Colonic mucosa (tissue), 4 donors: ENCODE measurements around the gene PRKAR1B. TPM values are rescaled to one million over a fixed set of nuclear protein-coding genes. Genes with fewer than 3 reads are reported as not detected.

Experiments used
- DNase-seq: peaks from one replicate; pipeline ENCODE4 v3.0.0-alpha.2; 2020
- H3K27ac ChIP-seq: fragments of 200-600 bp; one replicate; pipeline ENCODE4 v1.8.0; 2021
- H3K27me3 ChIP-seq: fragments of 200-600 bp; one replicate; pipeline ENCODE4 v1.8.0; 2021
- H3K36me3 ChIP-seq: fragments of 200-600 bp; one replicate; pipeline ENCODE4 v1.8.0; 2021
- H3K4me1 ChIP-seq: fragments of 200-600 bp; one replicate; pipeline ENCODE4 v1.8.0; 2021; ENCODE audit warnings: mild to moderate bottlenecking
- H3K4me3 ChIP-seq: fragments of 200-600 bp; one replicate; pipeline ENCODE4 v1.8.0; 2021
- H3K9ac ChIP-seq, 2 donors: one replicate each; pipeline ENCODE4 v1.7.0; 2013; ENCODE audit warnings: control low read depth in 2 of 2, low read depth in 2 of 2, low read length in 2 of 2
- H3K9me3 ChIP-seq: fragments of 200-600 bp; one replicate; pipeline ENCODE4 v1.8.0; 2021
- intact Hi-C: fragments of 100-400 bp; cut with DNase I; formaldehyde crosslinking; loops from one replicate; pipeline ENCODE4 v1.14.1; 2022
- total RNA-seq, 2 donors: library from RNA; stranded (reverse); fragmentation: NEBNext Ultra II Directional in 1 of 2; extraction: Animal tissue kit (Norgen Biotek cat#: 25700) in 1 of 2; gene quantifications; one replicate each; pipeline ENCODE4 v1.2.1, GENCODE V29; 2021
- TF ChIP-seq, protein P1 (sequence below): fragments of 200-600 bp; IDR thresholded peaks from one replicate; pipeline ENCODE4 v1.8.0; 2022; ENCODE audit warnings: antibody characterized with exemption, mild to moderate bottlenecking
- donor health status: healthy.
- donor health status: DM: no; HTN: no; CAD: no.
- donor health status: DM: no; HTN: no; CAD: no.

Gene PRKAR1B
- total RNA-seq, 2 donors from 2014 or later, result 19.2 to 32.8 TPM

- no peak for DNase-seq
- Histone ChIP-seq H3K9ac (no peak overlapping the region), H3K9me3 (no peaks in the 10 kb centered on the region), H3K36me3 (peaks cover 6% of the 10 kb centered on the region), H3K27ac (no peak overlapping the region), H3K4me1 (peaks cover 5% of the 10 kb centered on the region), H3K27me3 (no peaks in the 10 kb centered on the region), H3K4me3 (no peak overlapping the region)
- intact Hi-C loops, result no loop called here
- TF ChIP-seq, protein P1, sequence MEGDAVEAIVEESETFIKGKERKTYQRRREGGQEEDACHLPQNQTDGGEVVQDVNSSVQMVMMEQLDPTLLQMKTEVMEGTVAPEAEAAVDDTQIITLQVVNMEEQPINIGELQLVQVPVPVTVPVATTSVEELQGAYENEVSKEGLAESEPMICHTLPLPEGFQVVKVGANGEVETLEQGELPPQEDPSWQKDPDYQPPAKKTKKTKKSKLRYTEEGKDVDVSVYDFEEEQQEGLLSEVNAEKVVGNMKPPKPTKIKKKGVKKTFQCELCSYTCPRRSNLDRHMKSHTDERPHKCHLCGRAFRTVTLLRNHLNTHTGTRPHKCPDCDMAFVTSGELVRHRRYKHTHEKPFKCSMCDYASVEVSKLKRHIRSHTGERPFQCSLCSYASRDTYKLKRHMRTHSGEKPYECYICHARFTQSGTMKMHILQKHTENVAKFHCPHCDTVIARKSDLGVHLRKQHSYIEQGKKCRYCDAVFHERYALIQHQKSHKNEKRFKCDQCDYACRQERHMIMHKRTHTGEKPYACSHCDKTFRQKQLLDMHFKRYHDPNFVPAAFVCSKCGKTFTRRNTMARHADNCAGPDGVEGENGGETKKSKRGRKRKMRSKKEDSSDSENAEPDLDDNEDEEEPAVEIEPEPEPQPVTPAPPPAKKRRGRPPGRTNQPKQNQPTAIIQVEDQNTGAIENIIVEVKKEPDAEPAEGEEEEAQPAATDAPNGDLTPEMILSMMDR, result no peak
These were observed 41.9 kb upstream of the PRKAR1B start for GRCh38 chr7:768881-769504.

DNA sequence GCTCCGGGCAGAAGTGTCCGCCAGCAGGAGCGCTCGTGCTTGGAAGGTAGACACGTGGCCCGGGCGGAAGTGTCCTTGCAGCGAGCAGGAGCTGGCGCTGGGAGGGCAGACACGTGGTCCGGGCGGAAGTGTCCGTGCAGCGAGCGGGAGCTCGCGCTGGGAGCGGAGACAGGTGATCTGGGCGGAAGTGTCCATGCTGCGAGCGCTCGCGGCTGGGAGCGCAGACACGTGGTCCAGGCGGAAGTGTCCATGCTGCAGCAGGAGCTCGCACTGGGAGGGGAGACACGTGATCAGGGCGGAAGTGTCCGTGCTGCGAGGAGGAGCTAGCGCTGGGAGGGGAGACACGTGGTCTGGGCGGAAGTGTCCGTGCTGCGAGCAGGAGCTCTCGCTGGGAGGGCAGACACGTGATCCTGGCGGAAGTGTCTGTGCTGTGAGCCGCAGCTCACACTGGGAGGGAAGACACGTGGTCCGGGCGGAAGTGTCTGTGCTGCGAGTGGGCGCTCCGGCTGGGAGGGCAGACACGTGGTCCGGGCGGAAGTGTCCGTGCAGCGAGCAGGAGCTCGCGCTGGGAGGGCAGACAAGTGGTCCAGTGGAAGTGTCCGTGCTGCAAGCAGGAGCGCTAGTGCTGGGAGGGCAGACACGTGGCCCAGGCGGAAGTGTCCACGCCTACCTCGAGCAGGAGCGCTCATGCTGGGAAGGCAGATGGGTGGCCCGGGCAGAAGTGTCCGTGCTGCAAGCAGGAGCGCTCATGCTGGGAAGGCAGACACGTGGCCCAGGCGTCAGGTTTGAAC is 41.1 kb upstream of the PRKAR1B start:
- Histone ChIP-seq H3K9me3 (no peaks in the 10 kb centered on the region), H3K27me3 (no peaks in the 10 kb centered on the region), H3K36me3 (peaks cover 6% of the 10 kb centered on the region), H3K4me3 (no peak overlapping the region), H3K27ac (no peak overlapping the region), H3K4me1 (peaks cover 5% of the 10 kb centered on the region), H3K9ac (no peak overlapping the region)
- intact Hi-C loops, result no loop called here
- no peak for DNase-seq
- TF ChIP-seq, protein P1, result no peak

DNA sequence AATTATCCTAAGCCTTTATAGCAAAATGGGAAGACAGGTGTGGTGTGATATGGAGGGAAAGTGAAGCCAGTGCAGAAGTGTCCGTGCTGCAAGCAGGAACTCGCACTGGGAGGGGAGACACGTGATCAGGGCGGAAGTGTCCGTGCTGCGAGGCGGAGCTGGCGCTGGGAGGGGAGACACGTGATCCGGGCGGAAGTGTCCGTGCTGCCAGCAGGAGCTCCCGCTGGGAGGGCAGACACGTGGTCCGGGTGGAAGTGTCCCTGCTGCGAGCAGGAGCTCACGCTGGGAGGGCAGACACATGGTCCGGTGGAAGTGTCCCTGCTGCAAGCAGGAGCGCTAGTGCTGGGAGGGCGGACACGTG is 40.5 kb upstream of the PRKAR1B start:
- Histone ChIP-seq H3K9me3 (no peaks in the 10 kb centered on the region), H3K9ac (no peak overlapping the region), H3K4me1 (peaks cover 5% of the 10 kb centered on the region), H3K27ac (no peak overlapping the region), H3K4me3 (no peak overlapping the region), H3K27me3 (no peaks in the 10 kb centered on the region), H3K36me3 (peaks cover 6% of the 10 kb centered on the region)
- TF ChIP-seq, protein P1, result no peak
- intact Hi-C loops, result no loop called here
- DNase-seq, result no peak

- Histone ChIP-seq H3K27ac (no peak overlapping the region), H3K4me3 (no peak overlapping the region), H3K36me3 (peaks cover 6% of the 10 kb centered on the region), H3K27me3 (no peaks in the 10 kb centered on the region), H3K4me1 (no peaks in the 10 kb centered on the region), H3K9ac (no peak overlapping the region), H3K9me3 (no peaks in the 10 kb centered on the region)
- no peak for DNase-seq
- intact Hi-C loops, result no loop called here
- TF ChIP-seq, protein P1, result no peak
These were observed 38.3 kb upstream of the PRKAR1B start for GRCh38 chr7:765383-765782.

DNA sequence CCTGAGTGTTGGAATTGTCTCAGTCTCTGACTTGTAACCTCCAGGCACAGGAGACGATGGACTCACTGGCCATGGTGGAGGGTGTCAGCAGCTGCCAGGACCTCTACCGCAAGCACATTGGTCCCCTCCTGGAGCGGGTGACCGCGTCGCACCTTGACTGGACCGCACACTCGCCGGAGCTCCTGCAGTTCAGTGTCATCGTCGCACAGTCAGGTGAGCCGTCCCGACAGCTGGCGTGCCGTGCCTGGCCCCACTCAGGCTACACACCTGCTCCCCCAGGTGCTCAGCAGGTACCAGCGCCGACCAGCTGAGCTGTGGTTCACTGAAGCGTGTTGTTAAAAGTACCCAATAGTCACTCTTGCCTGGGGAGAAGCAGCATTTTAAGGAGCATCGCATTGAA is 36.7 kb upstream of the PRKAR1B start:
- peaks cover 6% of the 10 kb centered on the region for H3K36me3 ChIP-seq
- H3K9ac ChIP-seq, result no peak overlapping the region
- intact Hi-C loops, result no loop called here
- H3K4me3 ChIP-seq, result no peak overlapping the region
- no peak overlapping the region for H3K27ac ChIP-seq
- H3K27me3 ChIP-seq, result no peaks in the 10 kb centered on the region
- DNase-seq, result no peak
- TF ChIP-seq, protein P1, result no peak
- H3K4me1 ChIP-seq, result no peaks in the 10 kb centered on the region
- no peaks in the 10 kb centered on the region for H3K9me3 ChIP-seq
